ENCODE data around the gene UCHL1. TPM values are rescaled to one million over a fixed set of nuclear protein-coding genes. Genes with fewer than 3 reads are reported as not detected.

The UCHL1 gene
- total RNA-seq, 6 donors from 2014 or later, result 2.4 to 10.8 (median 7.3) TPM

DNA sequence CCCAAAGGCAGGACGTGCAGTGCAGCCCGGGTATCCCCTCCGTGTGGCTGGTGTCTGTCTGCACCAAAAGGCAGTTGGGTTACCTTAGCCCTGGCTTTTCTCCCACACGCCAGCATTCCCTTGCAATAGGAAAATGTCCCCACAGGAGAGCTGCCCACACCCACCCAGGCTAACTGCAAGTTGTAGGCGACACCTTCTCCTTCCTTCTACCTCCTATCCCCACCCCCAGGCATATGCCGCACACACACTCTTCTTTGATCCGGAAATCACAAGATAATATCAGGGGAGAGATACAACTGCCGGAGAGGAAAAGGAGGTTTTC, 41.9 kb upstream of the UCHL1 start:
- Histone ChIP-seq H3K4me1 (peaks cover 8 to 45% (median 17%) of the 10 kb centered on the region in 4 donors), H3K27me3 (peaks cover 0 to 4% (median 0%) of the 10 kb centered on the region in 4 donors), H3K9me3 (no peaks in the 10 kb centered on the region), H3K4me3 (peak overlapping the region in 3 of 4 donors; percentile 66 to 91 (median 86)), H3K36me3 (no peaks in the 10 kb centered on the region), H3K27ac (peak overlapping the region; percentile 78 to 91 (median 86))
- TF ChIP-seq POLR2A (IDR thresholded peaks at IDR 0.05) (no peak), EP300 (IDR thresholded peaks at IDR 0.05) (no peak), POLR2AphosphoS5 (IDR thresholded peaks at IDR 0.05) (no peak), CTCF (IDR thresholded peaks at IDR 0.05) (peak in 1 of 6 experiments; percentile 57)
- DNase-seq, result no peak
- 14 to 33% methylated on average over 5 to 8 of the region's 8 CpGs for WGBS, 2 donors
- ATAC-seq (ENCODE audit: low FRiP score in 2 of 2), result peak in 1 of 2 donors; percentile 4

- WGBS, 2 donors, result 40 to 47% methylated on average over 9 of the region's 9 CpGs
- peaks cover 8 to 45% (median 17%) of the 10 kb centered on the region in 4 donors for H3K4me1 ChIP-seq
- H3K27me3 ChIP-seq, result peaks cover 0 to 4% (median 0%) of the 10 kb centered on the region in 4 donors
- DNase-seq (no peak), ATAC-seq (ENCODE audit: low FRiP score in 2 of 2) (no peak)
- TF ChIP-seq POLR2A (IDR thresholded peaks at IDR 0.05) (no peak), POLR2AphosphoS5 (IDR thresholded peaks at IDR 0.05) (no peak), CTCF (IDR thresholded peaks at IDR 0.05) (no peak)
- no peaks in the 10 kb centered on the region for H3K36me3 ChIP-seq
- peak overlapping the region in 1 of 4 donors; percentile 86 for H3K4me3 ChIP-seq
- H3K9me3 ChIP-seq, result no peaks in the 10 kb centered on the region
- peak overlapping the region in 3 of 4 donors; percentile 78 to 91 (median 90) for H3K27ac ChIP-seq
Measured at GRCh38 chr4:41215155-41215554, 41.6 kb upstream of the UCHL1 start.

DNA sequence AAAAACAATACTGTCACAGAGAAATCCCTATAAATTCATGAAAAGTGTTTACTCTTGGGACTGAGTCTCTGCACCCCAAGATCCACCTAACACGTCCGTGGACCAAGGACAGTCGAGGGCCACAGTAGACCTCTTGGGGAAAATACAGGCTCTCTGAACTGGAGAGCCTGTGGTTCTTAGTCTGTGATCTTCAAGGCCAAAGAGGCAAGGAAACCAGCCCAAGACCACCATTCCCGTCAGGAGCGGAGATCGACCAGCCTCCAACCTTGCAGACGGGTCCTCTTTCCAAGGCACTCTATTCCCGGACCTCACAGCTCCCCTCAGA, 40.8 kb upstream of the UCHL1 start:
- H3K9me3 ChIP-seq, result no peaks in the 10 kb centered on the region
- no peak for DNase-seq
- ATAC-seq (ENCODE audit: low FRiP score in 2 of 2), result no peak
- peak overlapping the region; percentile 86 to 92 (median 90) for H3K27ac ChIP-seq
- H3K4me1 ChIP-seq, result peaks cover 8 to 45% (median 17%) of the 10 kb centered on the region in 4 donors
- H3K36me3 ChIP-seq, result no peaks in the 10 kb centered on the region
- TF ChIP-seq CTCF (IDR thresholded peaks at IDR 0.05), result no peak
- TF ChIP-seq POLR2AphosphoS5 (IDR thresholded peaks at IDR 0.05), result no peak
- TF ChIP-seq POLR2A (IDR thresholded peaks at IDR 0.05), result no peak
- TF ChIP-seq EP300 (IDR thresholded peaks at IDR 0.05), result no peak
- H3K4me3 ChIP-seq, result peak overlapping the region; percentile 46 to 60 (median 57)
- 23 to 49% methylated on average over 4 to 8 of the region's 8 CpGs for WGBS, 2 donors
- H3K27me3 ChIP-seq, result peaks cover 0 to 4% (median 0%) of the 10 kb centered on the region in 4 donors

DNA sequence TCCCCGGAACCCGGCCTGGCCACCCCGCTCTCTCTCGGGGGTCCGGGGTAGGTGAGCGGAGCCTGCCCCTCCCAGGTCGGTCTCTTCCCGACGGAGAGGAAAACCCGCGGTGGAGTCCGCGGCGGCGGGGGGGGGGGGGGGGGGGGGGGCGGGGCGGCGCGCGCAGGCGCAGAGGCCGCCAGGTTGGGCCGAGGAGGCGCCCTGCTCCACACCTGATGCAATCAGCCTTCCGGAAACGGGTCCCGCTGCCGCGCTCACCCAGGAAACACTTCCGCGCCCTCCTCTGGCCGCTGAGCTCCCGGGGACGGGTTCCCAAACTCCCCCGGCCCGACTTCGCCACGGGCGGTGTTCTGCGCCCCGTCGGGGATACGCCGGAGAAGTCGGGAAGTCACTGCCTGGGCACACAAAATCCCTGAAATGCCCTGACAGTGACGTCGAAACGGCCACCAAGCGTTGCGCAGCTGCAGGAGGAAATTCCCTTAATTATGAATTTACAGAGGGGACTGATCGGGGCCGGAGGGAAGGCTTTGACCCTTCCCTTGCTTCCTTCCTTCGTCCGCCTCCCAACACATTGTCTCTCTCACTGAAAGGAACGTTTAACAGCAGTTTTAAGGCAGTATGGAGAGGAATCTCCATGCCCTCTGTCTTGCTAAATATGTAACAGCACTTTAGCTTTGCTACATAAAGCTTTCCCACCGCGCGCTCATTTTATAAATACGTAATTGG, 40.3 kb upstream of the UCHL1 start:
- H3K36me3 ChIP-seq, result no peaks in the 10 kb centered on the region
- H3K9me3 ChIP-seq, result no peaks in the 10 kb centered on the region
- peak in 1 of 4 donors; percentile 56 for TF ChIP-seq EP300 (IDR thresholded peaks at IDR 0.05)
- peak in 3 of 4 donors; percentile 36 to 72 (median 69) for TF ChIP-seq POLR2A (IDR thresholded peaks at IDR 0.05)
- TF ChIP-seq CTCF (IDR thresholded peaks at IDR 0.05), result peak in 3 of 6 experiments; percentile 23 to 52 (median 38)
- TF ChIP-seq POLR2AphosphoS5 (IDR thresholded peaks at IDR 0.05), result peak; percentile 52 to 62
- DNase-seq (peak; percentile 80 to 93), ATAC-seq (ENCODE audit: low FRiP score in 2 of 2) (peak; percentile 44 to 54)
- 3 to 5% methylated on average over 23 to 27 of the region's 59 CpGs for WGBS, 2 donors
- H3K4me1 ChIP-seq, result peaks cover 8 to 45% (median 17%) of the 10 kb centered on the region in 4 donors
- peak overlapping the region; percentile 46 to 60 (median 57) for H3K4me3 ChIP-seq
- peaks cover 0 to 4% (median 0%) of the 10 kb centered on the region in 4 donors for H3K27me3 ChIP-seq
- H3K27ac ChIP-seq, result peak overlapping the region; percentile 86 to 92 (median 90)

DNA sequence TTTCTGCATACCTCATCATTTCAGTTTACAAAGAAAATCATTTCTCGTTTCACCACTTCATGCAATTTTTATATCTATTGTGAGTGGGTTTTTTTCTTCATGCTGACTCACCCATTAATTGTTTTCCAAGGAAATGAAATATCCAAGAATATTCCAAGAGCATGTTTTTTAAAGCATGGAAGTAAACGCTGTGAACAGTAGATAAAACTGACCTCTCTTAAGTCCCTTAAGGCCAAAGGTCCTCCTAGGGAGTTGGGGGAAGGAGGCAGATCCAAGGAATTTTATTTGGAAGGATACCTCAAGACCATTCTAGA, 39.8 kb upstream of the UCHL1 start:
- peak overlapping the region in 3 of 4 donors; percentile 56 to 60 (median 58) for H3K4me3 ChIP-seq
- H3K27ac ChIP-seq, result peak overlapping the region; percentile 86 to 92 (median 90)
- DNase-seq, result no peak
- TF ChIP-seq CTCF (IDR thresholded peaks at IDR 0.05) (no peak), POLR2A (IDR thresholded peaks at IDR 0.05) (no peak), POLR2AphosphoS5 (IDR thresholded peaks at IDR 0.05) (no peak)
- 11 to 22% methylated on average over 2 of the region's 2 CpGs for WGBS, 2 donors
- peaks cover 8 to 45% (median 17%) of the 10 kb centered on the region in 4 donors for H3K4me1 ChIP-seq
- ATAC-seq (ENCODE audit: low FRiP score in 2 of 2), result no peak
- no peaks in the 10 kb centered on the region for H3K36me3 ChIP-seq
- H3K27me3 ChIP-seq, result peaks cover 0 to 4% (median 0%) of the 10 kb centered on the region in 4 donors
- H3K9me3 ChIP-seq, result no peaks in the 10 kb centered on the region

All from upper lobe of left lung (tissue), 6 donors.